ENCODE measurements around the gene ACRBP.
A peak's percentile ranks its signal among the peaks of the same experiment; 100 is the strongest.
"Not testable (repeated sequence)": the region's sequence is repeated elsewhere in the genome, so short reads cannot be mapped to it uniquely, and the experiment has no call there.

Gene ACRBP

DNA sequence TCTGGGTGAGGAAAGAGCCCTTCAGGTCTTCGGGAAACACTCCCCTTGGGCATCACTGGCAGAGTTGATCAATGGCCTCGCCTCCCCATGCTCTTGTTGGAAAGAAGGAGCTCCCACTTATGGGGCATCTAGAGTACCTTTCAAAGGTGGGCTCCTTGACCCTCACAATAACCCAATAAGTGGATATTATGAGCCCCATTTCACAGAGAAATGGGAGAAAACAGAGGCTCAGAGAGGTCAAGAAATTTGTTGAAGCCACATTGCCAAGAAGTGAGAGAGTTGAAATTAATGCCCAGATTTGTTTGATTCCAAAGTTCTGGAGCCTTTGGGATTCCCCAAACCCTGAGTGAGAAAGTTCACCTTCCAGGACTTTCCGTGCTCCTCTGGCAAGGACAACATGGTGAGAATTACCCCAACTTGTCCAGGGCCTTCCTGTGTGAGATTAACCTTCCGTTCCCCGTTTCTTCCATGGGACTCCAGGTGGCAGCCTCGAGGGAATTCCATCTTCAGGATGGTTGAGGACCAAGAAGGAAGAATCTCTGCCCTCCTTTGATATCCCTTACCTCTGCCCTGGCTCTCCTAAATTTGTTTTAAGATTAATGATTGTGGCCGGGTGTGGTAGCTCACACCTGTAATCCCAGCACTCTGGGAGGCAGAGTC is 32.6 kb downstream of the ACRBP start:
- no peak for DNase-seq

DNA sequence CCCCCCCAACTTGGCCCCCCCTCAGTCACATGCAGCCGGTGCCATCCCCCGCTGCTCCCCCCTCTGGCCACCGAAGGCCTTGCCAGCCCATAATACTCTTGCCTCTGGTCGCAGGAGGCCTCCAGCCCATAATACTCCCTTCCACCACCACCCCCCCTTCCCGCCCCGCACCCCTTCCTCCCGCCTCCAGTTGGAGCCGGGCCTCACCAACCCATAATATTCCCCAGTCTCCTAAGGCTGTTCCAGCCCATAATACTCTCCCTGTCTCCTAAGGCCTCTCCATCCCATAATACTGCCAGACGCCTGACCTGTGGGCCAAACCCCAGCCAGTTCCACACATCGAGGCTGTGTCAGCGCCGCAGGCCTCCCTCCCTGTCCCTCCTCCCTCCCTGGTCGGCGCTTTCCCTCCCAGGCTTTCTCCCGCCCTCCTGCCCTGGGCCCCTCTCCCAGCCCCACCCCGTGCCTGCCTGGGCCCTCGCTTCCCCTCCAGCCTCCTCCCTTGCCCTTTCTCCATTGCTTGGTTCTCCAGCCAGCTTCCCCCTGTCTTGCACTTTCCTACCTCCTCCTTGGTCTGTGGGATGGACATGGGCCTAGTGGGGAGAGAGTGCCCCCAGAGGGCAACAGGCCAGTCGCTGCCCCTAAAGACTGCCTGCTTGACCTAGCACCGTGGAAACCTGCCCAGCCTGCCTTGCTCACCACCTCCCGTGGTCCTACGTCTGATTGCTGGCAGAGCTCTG is 33.3 kb downstream of the ACRBP start:
- peak; percentile 54 for DNase-seq

- DNase-seq = peak; percentile 54
These were observed 34.0 kb downstream of the ACRBP start for GRCh38 chr12:6613015-6613775.

DNA sequence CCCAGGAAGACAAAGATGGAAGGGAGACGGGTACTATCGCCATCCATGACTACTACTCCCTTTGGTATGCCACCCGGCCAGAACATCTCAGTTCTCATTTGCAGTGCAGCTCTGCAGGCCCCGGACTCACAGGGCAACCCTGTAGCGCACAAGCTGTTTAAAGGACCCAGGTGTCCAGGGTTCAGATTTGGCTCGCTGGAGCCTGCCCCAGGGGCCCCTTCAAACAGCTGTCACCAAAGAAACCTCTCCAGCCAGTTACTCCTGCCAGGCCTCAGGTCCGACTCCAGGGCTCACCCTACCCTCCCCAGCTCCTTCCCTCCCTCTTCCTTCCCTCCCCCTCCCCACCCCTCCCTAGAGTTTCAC is 34.6 kb downstream of the ACRBP start:
- no peak for DNase-seq

DNA sequence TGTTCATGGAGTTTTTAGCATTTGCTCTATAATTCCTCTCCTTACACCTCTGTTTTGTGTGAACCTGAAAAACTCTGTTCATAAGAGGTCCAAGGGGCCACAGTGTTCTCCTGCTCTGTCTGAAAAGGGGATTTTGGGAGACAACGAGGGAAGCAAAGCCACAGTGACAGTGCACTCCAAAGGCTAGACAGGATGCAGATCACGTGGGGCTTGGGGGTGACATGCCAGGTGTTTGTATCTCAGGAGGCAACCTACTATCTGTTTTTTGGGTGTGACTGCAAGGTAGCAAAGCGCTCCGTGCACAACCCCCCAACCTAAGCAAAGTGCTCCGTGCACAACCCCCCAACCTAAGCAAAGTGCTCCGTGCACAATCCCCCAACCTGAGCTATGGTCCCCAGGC is 35.0 kb downstream of the ACRBP start:
- no peak for DNase-seq

GRCh38 chr12:6608592-6609281 is 38.5 kb downstream of the ACRBP start:
- DNase-seq = no peak

GRCh38 chr12:6607751-6608591 is 39.3 kb downstream of the ACRBP start:
- peak; percentile 48 for DNase-seq

DNA sequence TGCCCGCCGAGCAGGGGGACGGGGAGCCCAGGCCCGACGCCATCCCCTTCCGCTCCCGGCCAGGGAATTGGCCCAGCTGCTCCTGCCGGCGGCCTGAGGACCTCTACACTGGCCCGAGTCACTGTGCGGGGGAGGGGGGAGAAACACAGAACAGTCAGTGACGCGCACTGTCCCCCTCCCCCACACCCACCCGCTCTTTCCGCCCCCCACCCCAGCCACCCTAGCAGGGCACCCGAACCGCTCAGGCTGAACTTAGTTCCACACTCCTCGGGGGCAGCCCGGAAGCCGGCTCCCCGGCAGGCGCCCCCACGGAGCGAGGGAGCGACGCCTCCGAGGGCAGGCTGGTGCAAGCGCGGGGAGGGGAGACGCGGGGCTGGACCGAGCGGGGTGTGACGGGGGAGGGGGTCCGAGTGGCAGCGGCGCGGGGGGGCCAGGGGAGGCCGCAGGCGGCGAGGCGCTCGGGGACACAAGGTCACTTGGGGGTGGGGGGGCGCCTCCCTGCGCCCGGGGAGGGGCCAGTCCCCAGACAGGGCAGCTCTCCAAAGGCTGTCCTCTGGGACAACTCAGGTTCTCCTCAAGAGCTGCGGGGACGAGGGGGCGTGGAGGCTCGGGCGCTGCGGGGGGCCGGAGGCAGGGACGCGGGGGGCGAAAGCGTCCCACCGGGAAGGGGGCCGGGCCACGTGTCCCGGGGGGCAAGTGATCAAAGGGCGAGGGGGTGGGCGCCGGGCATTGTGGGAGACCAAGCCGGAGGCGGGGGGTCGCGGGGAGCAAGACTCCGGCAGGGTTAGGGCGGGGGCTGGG is 40.7 kb downstream of the ACRBP start:
- no peak for DNase-seq

DNA sequence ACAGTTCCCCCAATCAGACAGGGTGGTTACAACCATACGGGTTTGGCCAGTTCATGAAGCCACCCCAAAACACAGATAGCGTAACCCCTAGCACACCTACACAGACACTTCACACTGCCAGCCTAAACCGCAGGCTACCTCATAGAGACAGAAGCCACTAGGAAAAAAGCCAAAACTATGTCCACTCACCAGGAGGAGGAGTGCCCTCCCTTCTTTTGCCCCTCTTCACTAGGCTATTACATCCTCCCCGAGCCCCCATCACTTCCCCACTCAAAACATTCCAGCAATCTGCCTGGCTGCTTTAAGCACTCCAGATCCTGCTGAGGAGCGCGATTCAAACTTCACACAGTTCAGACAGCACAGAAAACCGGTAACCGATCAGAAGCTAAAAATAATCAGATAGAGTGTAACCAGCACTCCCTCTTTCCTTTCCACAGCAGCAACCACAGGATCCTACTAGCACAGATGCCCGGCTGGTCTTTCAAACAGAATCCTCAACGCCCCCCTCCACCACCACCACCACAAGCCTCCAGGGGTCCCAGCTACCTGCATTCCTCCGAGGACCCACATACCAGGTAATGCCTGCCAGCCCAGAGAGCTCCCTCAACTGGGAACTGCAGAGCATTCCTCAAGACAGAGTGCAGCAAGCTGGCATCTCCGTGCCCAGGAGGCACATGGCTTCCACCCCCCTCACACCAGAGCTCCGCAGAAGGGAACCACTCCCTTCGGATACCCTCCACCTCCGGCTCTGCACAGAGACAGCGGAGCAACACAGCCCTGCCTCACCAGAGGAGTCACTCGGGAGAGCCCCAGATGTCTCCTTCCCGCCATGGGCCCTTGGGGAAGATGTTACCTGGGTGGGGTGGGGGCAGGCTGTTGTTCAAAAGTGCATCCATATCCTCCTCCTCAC is 41.6 kb downstream of the ACRBP start:
- DNase-seq = no peak

GRCh38 chr12:6604259-6605029 is 42.8 kb downstream of the ACRBP start:
- no peak for DNase-seq

DNA sequence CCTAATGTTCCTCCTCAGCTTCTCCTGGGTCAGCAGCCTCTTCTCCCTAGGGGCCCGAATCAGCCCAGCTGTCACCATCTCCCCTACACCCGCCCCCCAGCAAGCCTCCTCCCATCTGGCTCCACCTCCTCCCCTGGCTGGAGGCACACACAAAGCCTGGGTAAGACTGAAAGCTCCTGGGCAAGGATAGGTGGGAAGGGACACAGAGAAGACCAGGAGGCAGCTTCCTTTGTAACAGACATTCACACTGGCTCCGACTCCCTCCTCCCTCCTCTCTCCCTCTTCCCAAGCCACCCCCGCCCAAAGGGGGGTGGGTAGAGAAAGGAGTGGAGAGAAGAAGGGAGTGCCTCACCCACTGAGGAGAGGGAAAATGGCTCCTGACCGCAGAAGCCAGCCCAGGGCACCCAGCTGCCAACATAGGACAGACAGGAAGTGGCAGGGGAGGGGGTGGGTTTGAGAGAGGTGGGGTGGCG is 44.1 kb downstream of the ACRBP start:
- DNase-seq = no peak

- no peak for DNase-seq
These were observed 44.7 kb downstream of the ACRBP start for GRCh38 chr12:6602526-6602925.

GRCh38 chr12:6595673-6596072 is 51.6 kb downstream of the ACRBP start:
- DNase-seq = not testable (repeated sequence)

- DNase-seq = no peak
These were observed 55.1 kb downstream of the ACRBP start for GRCh38 chr12:6592087-6592486.
